ENCODE results near the gene DHCR7. TPM values are rescaled to one million over a fixed set of nuclear protein-coding genes. Genes with fewer than 3 reads are reported as not detected.

Gene DHCR7
- total RNA-seq, 6 donors from 2014 or later, result 5.2 to 96.1 (median 66.4) TPM

GRCh38 chr11:71393283-71393682 is 54.9 kb downstream of the DHCR7 start:
- H3K36me3 ChIP-seq, result no peaks in the 10 kb centered on the region
- H3K27ac ChIP-seq, result no peak overlapping the region
- no peak overlapping the region for H3K4me3 ChIP-seq
- TF ChIP-seq EP300 (IDR thresholded peaks at IDR 0.05) (no peak), POLR2A (IDR thresholded peaks at IDR 0.05) (no peak), CTCF (IDR thresholded peaks at IDR 0.05) (no peak), POLR2AphosphoS5 (IDR thresholded peaks at IDR 0.05) (no peak)
- 71 to 82% methylated on average over 2 of the region's 2 CpGs for WGBS, 2 donors
- H3K4me1 ChIP-seq, result no peaks in the 10 kb centered on the region
- H3K27me3 ChIP-seq, result no peaks in the 10 kb centered on the region
- ATAC-seq (ENCODE audit: low FRiP score in 2 of 2), result no peak
- no peak for DNase-seq
- no peaks in the 10 kb centered on the region for H3K9me3 ChIP-seq

GRCh38 chr11:71391796-71392195 is 56.4 kb downstream of the DHCR7 start:
- no peak overlapping the region for H3K27ac ChIP-seq
- 45 to 49% methylated on average over 8 of the region's 8 CpGs for WGBS, 2 donors
- no peak for TF ChIP-seq POLR2AphosphoS5 (IDR thresholded peaks at IDR 0.05)
- no peak for TF ChIP-seq EP300 (IDR thresholded peaks at IDR 0.05)
- no peak for TF ChIP-seq POLR2A (IDR thresholded peaks at IDR 0.05)
- no peak for TF ChIP-seq CTCF (IDR thresholded peaks at IDR 0.05)
- no peak overlapping the region for H3K4me3 ChIP-seq
- H3K36me3 ChIP-seq, result no peaks in the 10 kb centered on the region
- H3K9me3 ChIP-seq, result no peaks in the 10 kb centered on the region
- ATAC-seq (ENCODE audit: low FRiP score in 2 of 2) (no peak), DNase-seq (no peak)
- no peaks in the 10 kb centered on the region for H3K27me3 ChIP-seq
- H3K4me1 ChIP-seq, result no peaks in the 10 kb centered on the region

DNA sequence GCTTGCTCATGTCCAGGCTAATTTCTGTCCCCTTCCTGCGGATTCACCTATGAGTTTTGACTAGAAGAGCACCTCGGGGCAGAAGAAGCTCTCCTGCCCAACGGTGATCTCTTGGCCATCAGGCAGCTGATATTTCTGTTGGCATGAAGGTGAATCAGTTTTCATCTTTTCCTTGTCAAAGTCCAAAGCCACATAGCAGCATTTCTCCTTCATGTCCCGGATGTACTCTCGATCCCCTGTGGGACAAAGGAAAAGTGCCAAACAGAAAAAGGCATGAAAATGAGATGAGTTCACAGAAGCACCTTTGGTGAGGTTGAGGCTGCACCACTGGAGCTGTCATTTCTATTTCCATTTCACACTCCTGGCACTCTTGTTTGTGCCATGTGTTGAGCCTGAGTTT is 56.8 kb downstream of the DHCR7 start:
- Histone ChIP-seq H3K9me3 (no peaks in the 10 kb centered on the region), H3K27ac (no peak overlapping the region), H3K36me3 (no peaks in the 10 kb centered on the region), H3K27me3 (no peaks in the 10 kb centered on the region), H3K4me1 (no peaks in the 10 kb centered on the region), H3K4me3 (no peak overlapping the region)
- 76 to 80% methylated on average over 5 of the region's 5 CpGs for WGBS, 2 donors
- no peak for DNase-seq
- TF ChIP-seq POLR2A (IDR thresholded peaks at IDR 0.05) (no peak), POLR2AphosphoS5 (IDR thresholded peaks at IDR 0.05) (no peak), CTCF (IDR thresholded peaks at IDR 0.05) (no peak), EP300 (IDR thresholded peaks at IDR 0.05) (no peak)
- ATAC-seq (ENCODE audit: low FRiP score in 2 of 2), result no peak

DNA sequence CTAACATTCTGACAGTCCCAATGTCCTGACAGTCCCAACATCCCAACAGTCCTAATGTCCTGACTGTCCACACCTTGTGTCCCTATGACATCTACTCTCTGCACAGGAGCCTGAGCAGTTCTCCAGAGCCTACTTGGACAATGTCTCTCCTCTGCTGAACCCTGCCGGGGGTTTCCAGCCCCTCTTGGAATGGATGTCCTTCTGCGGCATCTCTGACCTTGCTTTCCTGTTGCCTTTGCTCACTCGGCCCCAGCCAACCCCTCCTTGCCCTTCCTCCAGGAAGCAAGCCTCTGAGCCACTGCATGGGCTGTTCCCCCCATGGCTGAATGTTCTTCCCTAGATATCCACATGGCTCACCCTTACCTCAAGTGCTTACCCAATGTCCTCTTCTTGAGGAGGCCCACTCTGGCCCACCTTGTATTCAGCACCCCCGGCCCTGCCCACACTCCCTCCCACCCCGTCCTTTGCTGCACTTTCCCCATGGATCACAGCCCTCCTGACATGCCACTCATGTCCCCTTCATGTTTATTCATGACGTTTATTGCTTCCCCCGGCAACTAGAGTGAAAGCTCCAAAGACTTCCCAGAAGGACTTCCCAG is 59.5 kb downstream of the DHCR7 start:
- H3K4me1 ChIP-seq, result no peaks in the 10 kb centered on the region
- DNase-seq (no peak), ATAC-seq (ENCODE audit: low FRiP score in 2 of 2) (no peak)
- no peaks in the 10 kb centered on the region for H3K27me3 ChIP-seq
- H3K4me3 ChIP-seq, result no peak overlapping the region
- no peaks in the 10 kb centered on the region for H3K36me3 ChIP-seq
- no peak overlapping the region for H3K27ac ChIP-seq
- TF ChIP-seq CTCF (IDR thresholded peaks at IDR 0.05), result no peak
- no peak for TF ChIP-seq POLR2AphosphoS5 (IDR thresholded peaks at IDR 0.05)
- TF ChIP-seq POLR2A (IDR thresholded peaks at IDR 0.05), result no peak
- no peak for TF ChIP-seq EP300 (IDR thresholded peaks at IDR 0.05)
- H3K9me3 ChIP-seq, result no peaks in the 10 kb centered on the region
- WGBS, 2 donors, result 77 to 86% methylated on average over 7 of the region's 7 CpGs

All from upper lobe of left lung (tissue), 6 donors.